HepG2 (cell line): ENCODE data around the gene FBXL13. TPM values are rescaled to one million over a fixed set of nuclear protein-coding genes. Genes with fewer than 3 reads are reported as not detected.

Experiments used
- HMGXB4 ChIP-seq, 2 experiments: sonication (generic) in 1 of 2; formaldehyde crosslinking in 1 of 2; IDR thresholded peaks; 2 replicates each; pipeline versions ENCODE4 v1.4.0 to v1.6.1; 2018 to 2020; ENCODE audit warnings: missing genetic modification reagents in 2 of 2, borderline replicate concordance in 1 of 2, low read depth in 1 of 2, mild to moderate bottlenecking in 1 of 2, missing biosample characterization in 1 of 2
- KDM6A ChIP-seq: IDR thresholded peaks from 2 replicates; pipeline ENCODE4 v1.6.1; 2016; ENCODE audit warnings: low read depth
- KIAA2018 ChIP-seq: sonication (generic); formaldehyde crosslinking; IDR thresholded peaks from 2 replicates; pipeline ENCODE4 v1.5.0; 2020; ENCODE audit warnings: mild to moderate bottlenecking, missing genetic modification reagents, borderline replicate concordance
- NFE2L2 ChIP-seq: fragments of 150-350 bp; IDR thresholded peaks from 2 replicates; pipeline ENCODE4 v1.6.1; 2014; ENCODE audit warnings: low read length
- POLR2G ChIP-seq: fragments of 200-400 bp; formaldehyde crosslinking; IDR thresholded peaks from 2 replicates; pipeline ENCODE4 v1.6.1; 2018; ENCODE audit warnings: mild to moderate bottlenecking, low read depth, low read length, moderate library complexity
- RNF2 ChIP-seq: fragments of 450-650 bp; conservative IDR thresholded peaks from 2 replicates; pipeline ENCODE4 v1.6.1; 2016; ENCODE audit warnings: low read depth
- SMAD9 ChIP-seq: sonication (generic); formaldehyde crosslinking; IDR thresholded peaks from 2 replicates; pipeline ENCODE4 v1.5.1; 2020; ENCODE audit warnings: mild to moderate bottlenecking, missing genetic modification reagents
- SOX6 ChIP-seq, 2 experiments: fragments of 450-650 bp in 1 of 2; sonication (generic) in 1 of 2; formaldehyde crosslinking in 1 of 2; IDR thresholded peaks; 2 replicates each; pipeline versions ENCODE4 v1.4.0 to v1.6.1; 2017 to 2020; ENCODE audit warnings: antibody characterized with exemption in 1 of 2, mild to moderate bottlenecking in 1 of 2, missing genetic modification reagents in 1 of 2
- TFDP2 ChIP-seq: sonication (generic); formaldehyde crosslinking; IDR thresholded peaks from 2 replicates; pipeline ENCODE4 v1.4.0; 2020; ENCODE audit warnings: missing genetic modification reagents
- ZNF121 ChIP-seq: sonication (generic); formaldehyde crosslinking; IDR thresholded peaks from 2 replicates; pipeline ENCODE4 v1.5.0; 2020; ENCODE audit warnings: mild to moderate bottlenecking, missing genetic modification reagents
- ZNF264 ChIP-seq: sonication (generic); formaldehyde crosslinking; IDR thresholded peaks from 2 replicates; pipeline ENCODE4 v1.4.0; 2020; ENCODE audit warnings: missing genetic modification reagents
- ZNF446 ChIP-seq: sonication (generic); formaldehyde crosslinking; IDR thresholded peaks from 2 replicates; pipeline ENCODE4 v1.5.0; 2020; ENCODE audit warnings: mild to moderate bottlenecking, missing genetic modification reagents
- ZNF468 ChIP-seq: sonication (generic); formaldehyde crosslinking; IDR thresholded peaks from 2 replicates; pipeline ENCODE4 v1.8.0; 2022; ENCODE audit warnings: mild to moderate bottlenecking, moderate library complexity, missing genetic modification reagents
- ZNF549 ChIP-seq: sonication (generic); formaldehyde crosslinking; IDR thresholded peaks from 2 replicates; pipeline ENCODE4 v1.5.0; 2020; ENCODE audit warnings: missing genetic modification reagents
- polyA plus RNA-seq, 8 experiments: library from polyadenylated mRNA; depleted of rRNA in 3 of 8; stranded (reverse) in 7 of 8; unstranded in 1 of 8; fragments of >200 nt; fragmentation: Illumina TruSeq in 4 of 8; extraction: Trizol in 4 of 8; gene quantifications; 2 replicates each; pipeline versions ENCODE4 v1.2.1 to v1.2.3, GENCODE V29; 2011 to 2016; ENCODE audit warnings: low read depth in 4 of 8, missing spikeins in 1 of 8, mixed read lengths in 1 of 8; ENCODE audit not compliant: insufficient read depth in 1 of 8
- total RNA-seq, 5 experiments: library from RNA; depleted of rRNA; stranded (reverse); fragments of >200 nt; fragmentation: Illumina TruSeq; extraction: Trizol; gene quantifications; 2 replicates each; pipeline ENCODE4 v1.2.3, GENCODE V29; 2016; ENCODE audit warnings: low read depth in 1 of 5
- TF ChIP-seq, protein P1 (sequence below): sonication (generic); formaldehyde crosslinking; IDR thresholded peaks from 2 replicates; pipeline ENCODE4 v1.5.0; 2020; ENCODE audit warnings: missing genetic modification reagents, mild to moderate bottlenecking, borderline replicate concordance
- TF ChIP-seq, protein P2 (sequence below): sonication (generic); formaldehyde crosslinking; IDR thresholded peaks from 2 replicates; pipeline ENCODE4 v1.9.0; 2021; ENCODE audit warnings: missing genetic modification reagents, borderline replicate concordance

The FBXL13 gene
- total and polyA plus RNA-seq, 2 of the 13 experiments (the other 11 are each of a cell fraction or from before 2014, with no cell fraction given) = 0.24 to 0.77 TPM

- TF ChIP-seq, protein P1, sequence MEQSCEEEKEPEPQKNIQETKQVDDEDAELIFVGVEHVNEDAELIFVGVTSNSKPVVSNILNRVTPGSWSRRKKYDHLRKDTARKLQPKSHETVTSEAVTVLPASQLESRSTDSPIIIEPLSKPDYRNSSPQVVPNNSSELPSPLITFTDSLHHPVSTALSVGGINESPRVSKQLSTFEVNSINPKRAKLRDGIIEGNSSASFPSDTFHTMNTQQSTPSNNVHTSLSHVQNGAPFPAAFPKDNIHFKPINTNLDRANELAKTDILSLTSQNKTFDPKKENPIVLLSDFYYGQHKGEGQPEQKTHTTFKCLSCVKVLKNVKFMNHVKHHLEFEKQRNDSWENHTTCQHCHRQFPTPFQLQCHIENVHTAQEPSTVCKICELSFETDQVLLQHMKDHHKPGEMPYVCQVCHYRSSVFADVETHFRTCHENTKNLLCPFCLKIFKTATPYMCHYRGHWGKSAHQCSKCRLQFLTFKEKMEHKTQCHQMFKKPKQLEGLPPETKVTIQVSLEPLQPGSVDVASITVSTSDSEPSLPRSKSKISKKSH (CRISPR knock-in tag) = no peak
- TF ChIP-seq SOX6 (IDR thresholded peaks at IDR 0.05) (no peak), SOX6 (CRISPR knock-in tag; IDR thresholded peaks at IDR 0.05) (peak; percentile 77), HMGXB4 (CRISPR knock-in tag; IDR thresholded peaks at IDR 0.05; ENCODE audit: borderline replicate concordance in 1 of 2, low read depth in 1 of 2) (no peak), ZNF264 (CRISPR knock-in tag) (no peak), ZNF468 (CRISPR knock-in tag) (no peak), ZNF446 (no peak), KIAA2018 (CRISPR knock-in tag) (no peak), RNF2 (no peak), NFE2L2 (peak; percentile 81), SMAD9 (no peak), ZNF549 (no peak), TFDP2 (CRISPR knock-in tag) (no peak), POLR2G (no peak), KDM6A (no peak), ZNF121 (CRISPR knock-in tag) (no peak)
- TF ChIP-seq, protein P2, sequence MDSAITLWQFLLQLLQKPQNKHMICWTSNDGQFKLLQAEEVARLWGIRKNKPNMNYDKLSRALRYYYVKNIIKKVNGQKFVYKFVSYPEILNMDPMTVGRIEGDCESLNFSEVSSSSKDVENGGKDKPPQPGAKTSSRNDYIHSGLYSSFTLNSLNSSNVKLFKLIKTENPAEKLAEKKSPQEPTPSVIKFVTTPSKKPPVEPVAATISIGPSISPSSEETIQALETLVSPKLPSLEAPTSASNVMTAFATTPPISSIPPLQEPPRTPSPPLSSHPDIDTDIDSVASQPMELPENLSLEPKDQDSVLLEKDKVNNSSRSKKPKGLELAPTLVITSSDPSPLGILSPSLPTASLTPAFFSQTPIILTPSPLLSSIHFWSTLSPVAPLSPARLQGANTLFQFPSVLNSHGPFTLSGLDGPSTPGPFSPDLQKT = no peak
These were observed 214.2 kb downstream of the FBXL13 start (continued) for GRCh38 chr7:102860351-102860811.
